HG02763 (cell line): ENCODE measurements around the gene PLA2G2A.
"Not testable (repeated sequence)": the region's sequence is repeated elsewhere in the genome, so short reads cannot be mapped to it uniquely, and the experiment has no call there.

Experiments used
- ATAC-seq: cut with Tn5 transposase; IDR thresholded peaks from one replicate; pipeline ENCODE4 v1.9.1; 2021; ENCODE audit warnings: mild to moderate bottlenecking, moderate library complexity; ENCODE audit not compliant: unreplicated experiment

PLA2G2A gene

GRCh38 chr1:19934336-19934735 lies 45.1 kb downstream of the PLA2G2A start:
- ATAC-seq: no peak

- ATAC-seq: no peak
Measured at GRCh38 chr1:19932866-19933265, 46.6 kb downstream of the PLA2G2A start.

DNA sequence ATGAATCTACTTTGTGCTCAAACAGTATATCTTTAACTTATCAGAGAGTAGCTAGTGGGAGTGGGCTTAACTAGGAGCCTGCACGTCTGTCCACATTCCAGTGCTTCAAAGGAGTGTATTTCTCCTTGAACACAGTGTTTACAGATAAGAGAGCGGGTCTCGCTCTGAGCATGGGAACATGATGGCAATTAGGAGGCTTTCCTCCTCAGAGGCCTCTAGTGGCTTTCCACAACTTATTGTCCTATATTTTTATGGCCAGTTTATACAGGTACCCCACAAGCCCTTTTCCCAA lies 52.3 kb downstream of the PLA2G2A start:
- not testable (repeated sequence) for ATAC-seq

DNA sequence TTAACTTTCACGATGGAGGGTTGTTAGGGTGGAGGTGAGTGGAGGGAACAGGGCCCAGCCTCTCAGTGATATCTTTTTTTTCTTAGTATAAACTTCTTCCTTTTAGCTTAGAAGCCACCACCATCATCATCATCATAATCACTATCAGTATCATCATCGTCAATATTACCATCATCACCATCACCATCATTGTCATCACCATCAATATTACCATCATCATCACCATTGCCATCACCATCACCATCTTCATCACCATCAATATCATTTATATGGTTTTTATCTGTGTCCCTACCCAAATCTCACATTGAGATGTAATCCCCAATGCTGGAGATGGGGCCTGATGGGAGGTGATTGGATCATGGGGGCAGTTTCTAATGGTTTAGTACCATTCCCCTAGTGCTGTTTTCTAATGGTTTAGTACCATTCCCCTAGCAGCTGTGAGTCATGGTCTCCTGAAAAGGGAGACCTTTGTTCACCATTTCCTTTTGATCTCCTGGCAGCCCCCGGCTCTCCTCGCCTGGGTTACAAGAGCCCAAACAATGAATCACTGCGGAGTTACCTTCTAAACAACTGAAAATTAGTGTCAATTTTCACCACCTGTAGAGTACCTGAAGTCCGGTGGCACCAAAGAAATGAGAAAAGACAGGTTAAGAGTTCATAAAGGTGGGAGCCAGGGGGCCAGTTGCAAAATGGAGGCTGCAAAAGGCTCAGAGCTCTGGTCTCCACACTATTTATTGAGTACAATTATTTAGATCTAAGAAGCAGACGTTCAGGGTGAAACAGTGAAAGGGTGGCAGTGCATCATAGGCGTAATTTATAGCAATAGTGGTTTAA lies 52.9 kb downstream of the PLA2G2A start:
- no peak for ATAC-seq
